Skeletal muscle satellite cell (primary cell): ENCODE measurements around the gene FBXW10B.
"Not testable (repeated sequence)": the region's sequence is repeated elsewhere in the genome, so short reads cannot be mapped to it uniquely, and the experiment has no call there.

Experiments used
- H3K27me3 ChIP-seq: 2 replicates; pipeline ENCODE4 v1.7.0; 2013; ENCODE audit warnings: low read length; ENCODE audit not compliant: control insufficient read depth, insufficient read depth
- H3K36me3 ChIP-seq: 2 replicates; pipeline ENCODE4 v1.7.0; 2013; ENCODE audit warnings: mild to moderate bottlenecking, control low read depth, low read length; ENCODE audit not compliant: insufficient read depth
- H3K4me1 ChIP-seq: 2 replicates; pipeline ENCODE4 v1.7.0; 2013; ENCODE audit warnings: low read length; ENCODE audit not compliant: control insufficient read depth, insufficient read depth
- H3K4me2 ChIP-seq: 2 replicates; pipeline ENCODE4 v1.7.0; 2013; ENCODE audit warnings: mild to moderate bottlenecking, low read length
- H3K4me3 ChIP-seq: 2 replicates; pipeline ENCODE4 v1.7.0; 2013; ENCODE audit warnings: low read length
- H3K9ac ChIP-seq: 2 replicates; pipeline ENCODE4 v1.7.0; 2013; ENCODE audit warnings: mild to moderate bottlenecking, low read depth, low read length, moderate library complexity
- H3K9me3 ChIP-seq: replicated peaks from 2 replicates; pipeline ENCODE4 v1.7.0; 2013; ENCODE audit warnings: mild to moderate bottlenecking, control low read depth, low read length

FBXW10B gene

GRCh38 chr17:15651583-15652110, 32.1 kb upstream of the FBXW10B start:
- H3K4me1 ChIP-seq: peaks cover 27% of the 10 kb centered on the region
- H3K4me3 ChIP-seq: peak overlapping the region; percentile 89
- no peaks in the 10 kb centered on the region for H3K36me3 ChIP-seq
- H3K27me3 ChIP-seq: no peaks in the 10 kb centered on the region
- peak overlapping the region; percentile 86 for H3K9ac ChIP-seq
- peak overlapping the region; percentile 93 for H3K4me2 ChIP-seq
- no peaks in the 10 kb centered on the region for H3K9me3 ChIP-seq

- Histone ChIP-seq H3K9me3 (no peaks in the 10 kb centered on the region), H3K27me3 (no peaks in the 10 kb centered on the region), H3K9ac (peak overlapping the region; percentile 86), H3K4me1 (peaks cover 32% of the 10 kb centered on the region), H3K4me2 (peak overlapping the region; percentile 93), H3K4me3 (peak overlapping the region; percentile 89), H3K36me3 (no peaks in the 10 kb centered on the region)
These were observed 31.5 kb upstream of the FBXW10B start for GRCh38 chr17:15650741-15651582.

GRCh38 chr17:15649861-15650421, 30.4 kb upstream of the FBXW10B start:
- peaks cover 36% of the 10 kb centered on the region for H3K4me1 ChIP-seq
- no peaks in the 10 kb centered on the region for H3K9me3 ChIP-seq
- H3K4me2 ChIP-seq: peak overlapping the region; percentile 93
- peak overlapping the region; percentile 86 for H3K9ac ChIP-seq
- H3K36me3 ChIP-seq: no peaks in the 10 kb centered on the region
- H3K4me3 ChIP-seq: peak overlapping the region; percentile 89
- no peaks in the 10 kb centered on the region for H3K27me3 ChIP-seq

GRCh38 chr17:15648386-15648785, 28.9 kb upstream of the FBXW10B start:
- Histone ChIP-seq H3K27me3 (no peaks in the 10 kb centered on the region), H3K4me2 (peak overlapping the region; percentile 93), H3K9me3 (no peaks in the 10 kb centered on the region), H3K4me3 (peak overlapping the region; percentile 89), H3K9ac (peak overlapping the region; percentile 17), H3K36me3 (no peaks in the 10 kb centered on the region), H3K4me1 (peaks cover 35% of the 10 kb centered on the region)

DNA sequence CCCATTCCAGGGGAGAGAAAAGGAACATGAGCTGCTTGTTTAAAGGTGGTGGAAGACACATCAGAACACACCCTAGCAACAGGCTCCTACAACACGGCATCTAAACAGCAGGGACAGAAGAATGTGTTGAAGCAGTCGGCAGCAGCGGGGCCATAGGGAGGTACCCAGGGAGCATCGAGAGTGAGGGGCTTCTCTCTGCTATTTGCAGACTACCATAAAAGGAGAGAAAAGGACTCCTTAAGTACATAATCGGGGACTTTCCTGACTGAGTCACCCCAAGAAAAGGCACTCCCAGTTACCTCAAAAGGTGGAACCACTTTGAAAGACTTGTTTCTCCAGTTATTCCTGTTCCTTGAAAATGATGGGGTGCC, 26.4 kb upstream of the FBXW10B start:
- not testable (repeated sequence) for H3K27me3 ChIP-seq, H3K36me3 ChIP-seq, H3K9me3 ChIP-seq, H3K4me3 ChIP-seq
- Histone ChIP-seq H3K4me1 (peaks cover 42% of the 10 kb centered on the region), H3K4me2 (peak overlapping the region; percentile 46), H3K9ac (peak overlapping the region; percentile 36)

DNA sequence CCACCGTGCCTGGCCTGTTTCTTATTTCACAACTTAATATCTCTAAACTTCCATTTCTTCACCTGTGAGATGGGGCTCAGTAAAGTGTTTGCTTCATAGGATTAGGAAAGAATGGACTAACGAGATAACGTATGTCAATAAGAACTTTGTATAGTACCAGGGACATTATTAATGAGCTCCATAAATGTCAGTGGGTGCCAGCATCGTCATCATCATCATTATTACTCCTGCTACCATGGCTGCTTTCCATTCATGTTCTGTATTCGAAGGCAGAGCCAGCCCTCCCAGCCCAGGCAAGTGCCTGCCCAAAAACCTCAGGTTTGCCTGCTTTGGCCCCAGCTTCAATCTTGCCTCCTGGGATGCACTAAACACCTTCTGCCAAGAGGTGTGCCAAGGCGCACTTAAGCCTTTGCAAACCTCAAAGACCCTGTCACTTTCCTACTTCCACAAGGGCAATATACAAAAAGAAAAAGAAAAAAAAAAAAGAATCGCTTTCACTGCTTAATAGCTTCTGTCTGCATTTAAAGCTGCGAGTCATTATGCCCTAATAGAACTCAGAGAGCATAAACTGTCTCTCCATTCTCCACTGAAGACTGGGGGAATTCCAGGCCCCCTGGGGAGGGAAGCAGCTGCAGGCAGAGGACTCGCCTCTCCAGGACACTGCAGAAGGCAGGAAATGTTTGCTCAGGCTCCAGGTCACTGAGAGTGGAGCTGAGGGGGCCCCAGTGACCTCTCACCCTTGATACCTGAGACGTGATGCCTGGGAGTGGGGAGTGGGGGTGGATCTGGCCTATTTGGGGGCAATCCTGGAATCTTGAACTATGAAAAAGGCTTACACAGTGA, 25.8 kb upstream of the FBXW10B start:
- Histone ChIP-seq H3K4me2 (peak overlapping the region; percentile 46), H3K9ac (peak overlapping the region; percentile 36), H3K4me1 (peaks cover 42% of the 10 kb centered on the region)
- H3K9me3 ChIP-seq, H3K36me3 ChIP-seq, H3K27me3 ChIP-seq, H3K4me3 ChIP-seq: not testable (repeated sequence)

DNA sequence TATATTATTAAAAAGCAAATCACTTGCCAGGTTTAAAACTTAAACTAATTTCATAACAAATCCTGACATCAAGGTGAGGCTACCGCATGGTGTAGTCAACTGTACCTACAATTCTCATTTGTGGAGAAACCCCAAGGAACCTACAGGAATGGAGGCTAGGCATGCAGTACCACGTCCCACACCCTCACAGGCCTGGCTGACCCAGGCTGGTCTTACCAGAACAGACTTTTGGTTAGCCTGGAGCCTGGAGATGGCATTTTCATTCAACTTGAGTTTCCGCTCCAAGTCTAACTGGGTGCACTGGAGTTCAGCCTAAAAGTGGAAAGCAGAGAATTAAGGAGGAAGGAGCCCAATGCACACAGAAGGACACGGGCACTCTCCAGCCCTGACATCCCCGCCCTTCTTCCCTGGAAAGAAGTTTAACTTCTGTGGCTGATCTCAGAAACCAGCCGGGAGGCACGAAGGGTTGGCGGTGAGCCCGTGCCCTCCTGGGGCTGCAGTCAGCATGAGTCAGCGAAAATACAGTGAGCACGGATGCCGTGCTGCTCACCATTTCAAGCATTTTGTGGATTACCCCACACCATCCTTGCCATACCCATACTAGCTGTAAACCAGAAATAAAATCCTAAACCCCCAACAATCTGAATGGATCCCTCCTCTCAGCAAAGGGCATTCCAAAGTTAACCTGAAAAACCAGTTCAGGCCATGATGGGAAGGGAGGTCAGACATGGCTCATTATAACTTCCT, 23.2 kb upstream of the FBXW10B start:
- H3K4me3 ChIP-seq: peak overlapping the region; percentile 30
- peaks cover 20% of the 10 kb centered on the region for H3K4me1 ChIP-seq
- H3K27me3 ChIP-seq, H3K36me3 ChIP-seq, H3K9me3 ChIP-seq: not testable (repeated sequence)
- H3K9ac ChIP-seq: peak overlapping the region; percentile 21
- H3K4me2 ChIP-seq: peak overlapping the region; percentile 65

DNA sequence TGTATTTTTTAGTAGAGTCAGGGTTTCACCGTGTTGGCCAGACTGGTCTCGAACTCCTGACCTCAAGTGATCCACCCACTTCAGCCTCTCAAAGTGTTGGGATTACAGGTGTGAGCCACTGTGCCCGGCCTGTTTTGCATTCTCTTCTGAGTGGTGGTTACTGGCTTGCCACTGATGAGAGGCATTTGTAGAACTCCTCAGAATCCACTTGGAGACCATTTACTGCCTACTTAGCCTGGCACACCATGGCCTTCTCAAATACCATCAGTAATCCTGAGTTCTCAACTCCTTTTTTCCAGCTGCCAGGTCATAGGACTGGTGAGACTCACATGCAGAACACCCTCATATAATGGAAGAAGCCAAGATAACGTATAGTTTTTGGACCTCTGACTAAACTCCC, 22.5 kb upstream of the FBXW10B start:
- Histone ChIP-seq H3K9ac (peak overlapping the region; percentile 21), H3K4me2 (peak overlapping the region; percentile 65), H3K4me3 (peak overlapping the region; percentile 30), H3K4me1 (peaks cover 20% of the 10 kb centered on the region)
- H3K27me3 ChIP-seq, H3K9me3 ChIP-seq, H3K36me3 ChIP-seq: not testable (repeated sequence)

- not testable (repeated sequence) for H3K4me3 ChIP-seq, H3K9ac ChIP-seq, H3K4me2 ChIP-seq, H3K9me3 ChIP-seq, H3K36me3 ChIP-seq, H3K27me3 ChIP-seq, H3K4me1 ChIP-seq
These were observed 11.5 kb upstream of the FBXW10B start for GRCh38 chr17:15630930-15631453.

DNA sequence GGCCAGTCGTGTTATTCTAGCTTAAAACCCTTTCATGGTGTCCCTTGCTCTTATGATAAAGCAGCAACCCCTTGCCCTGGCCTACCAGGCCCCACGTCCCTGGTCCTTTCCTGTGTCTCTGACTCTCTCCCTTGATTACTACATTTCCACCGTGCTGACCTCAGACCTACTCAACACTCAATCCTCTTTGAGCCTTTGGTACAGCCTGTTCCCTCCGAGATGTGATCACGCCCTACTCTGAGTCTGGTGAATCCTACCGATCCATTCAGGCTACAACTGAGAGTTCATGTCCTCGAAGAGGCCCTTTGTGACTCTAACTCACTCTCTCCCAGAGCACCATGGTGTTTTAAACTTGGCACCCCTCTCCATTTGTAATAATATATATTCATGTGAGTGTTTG, 10.5 kb upstream of the FBXW10B start:
- H3K36me3 ChIP-seq, H3K9ac ChIP-seq, H3K27me3 ChIP-seq, H3K9me3 ChIP-seq, H3K4me3 ChIP-seq, H3K4me1 ChIP-seq, H3K4me2 ChIP-seq: not testable (repeated sequence)
